T47D (cell line): ENCODE results near the gene FAM107A.
"Not testable (repeated sequence)": the region's sequence is repeated elsewhere in the genome, so short reads cannot be mapped to it uniquely, and the experiment has no call there.

Experiments
- DNase-seq, 2 experiments: peaks; one replicate each; pipeline versions ENCODE4 v3.0.0 to v3.0.0-alpha.2; 2011 to 2012; ENCODE audit warnings: low read depth in 1 of 2, low spot score in 1 of 2
- JUND ChIP-seq: IDR thresholded peaks from 2 replicates; pipeline ENCODE4 v1.6.1; 2012; ENCODE audit warnings: low read depth
- in situ Hi-C: cut with HindIII; loops from 2 replicates; pipeline ENCODE4 v1.10.0; 2016; ENCODE audit warnings: low sequenced_read_pairs, low pct_unique_long_range_greater_than_20kb

The FAM107A gene

GRCh38 chr3:58535531-58536500 lies 41.4 kb downstream of the FAM107A start:
- TF ChIP-seq JUND: no peak
- in situ Hi-C loops: no loop called here
- DNase-seq: no peak

GRCh38 chr3:58534592-58535494 lies 42.3 kb downstream of the FAM107A start:
- TF ChIP-seq JUND: no peak
- no peak for DNase-seq
- in situ Hi-C loops: no loop called here

GRCh38 chr3:58532794-58533220 lies 44.4 kb downstream of the FAM107A start:
- TF ChIP-seq JUND: no peak
- DNase-seq: peak; percentile 64 to 80
- in situ Hi-C loops: no loop called here

- TF ChIP-seq JUND: no peak
- in situ Hi-C loops: no loop called here
- DNase-seq: no peak
Measured at GRCh38 chr3:58531956-58532355, 45.2 kb downstream of the FAM107A start.

DNA sequence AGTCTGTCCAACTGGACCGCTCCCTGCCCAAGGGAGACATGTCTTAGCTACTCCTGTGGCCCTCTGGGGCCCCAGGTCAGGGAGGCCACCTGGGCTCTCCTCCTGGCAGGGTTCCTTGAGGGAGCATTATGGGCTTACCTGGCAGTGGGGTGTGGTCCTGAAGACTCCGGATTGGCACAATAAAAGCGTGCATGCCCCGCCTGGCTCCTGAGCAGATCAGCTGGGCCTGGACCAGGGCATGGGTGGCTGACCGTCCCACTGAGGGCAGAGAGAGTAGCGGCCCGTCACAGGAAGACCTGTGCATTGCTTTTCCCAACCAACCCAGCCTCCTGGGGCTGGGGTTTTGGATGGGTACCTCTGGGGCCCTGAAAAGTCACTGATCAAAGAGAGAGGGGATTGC lies 45.6 kb downstream of the FAM107A start:
- DNase-seq: no peak
- TF ChIP-seq JUND: no peak
- in situ Hi-C loops: no loop called here

GRCh38 chr3:58530354-58530865 lies 46.8 kb downstream of the FAM107A start:
- TF ChIP-seq JUND: no peak
- DNase-seq: no peak
- in situ Hi-C loops: no loop called here

GRCh38 chr3:58529516-58530353 lies 47.5 kb downstream of the FAM107A start:
- in situ Hi-C loops: no loop called here
- DNase-seq: peak in 1 of 2 experiments; percentile 61
- TF ChIP-seq JUND: no peak

DNA sequence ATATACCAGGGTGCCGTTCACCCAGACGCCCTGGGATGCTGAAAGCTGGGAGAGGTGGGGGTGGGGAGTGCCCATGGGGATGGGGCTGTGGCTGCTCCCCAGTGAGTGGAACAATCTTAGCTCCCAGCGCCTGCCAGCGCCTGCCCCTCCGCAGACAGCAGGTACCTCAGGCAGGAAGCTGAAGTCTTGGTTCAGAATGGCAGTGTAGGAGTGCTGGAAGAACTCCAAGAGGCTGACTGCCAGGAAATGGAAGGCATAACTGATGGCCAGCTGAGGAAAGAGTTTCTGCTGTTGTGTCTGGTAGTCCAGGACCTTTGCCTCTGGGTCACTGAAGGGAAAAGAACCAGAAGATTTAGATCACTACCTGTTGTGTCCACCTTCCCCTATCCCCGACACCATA lies 48.6 kb downstream of the FAM107A start:
- peak; percentile 49 to 78 for DNase-seq
- in situ Hi-C loops: no loop called here
- no peak for TF ChIP-seq JUND

DNA sequence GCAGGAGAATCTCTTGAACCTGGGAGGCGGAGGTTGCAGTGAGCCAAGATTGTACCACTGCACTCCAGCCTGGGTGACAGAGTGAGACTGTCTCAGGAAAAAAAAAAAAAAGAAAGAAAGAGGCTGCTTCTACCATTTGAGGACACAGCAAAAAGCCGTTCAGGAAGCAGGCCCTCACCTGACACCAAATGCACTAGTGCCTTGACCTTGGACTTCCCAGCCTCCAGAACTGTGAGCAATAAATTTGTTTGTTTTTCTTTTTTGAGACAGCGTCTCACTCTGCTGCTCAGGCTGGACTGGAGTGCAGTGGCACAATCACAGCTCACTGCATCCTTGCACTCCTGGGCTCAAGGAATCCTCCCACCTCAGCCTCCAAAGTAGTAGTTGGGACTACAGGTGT lies 49.8 kb downstream of the FAM107A start:
- DNase-seq, in situ Hi-C loops: not testable (repeated sequence)

DNA sequence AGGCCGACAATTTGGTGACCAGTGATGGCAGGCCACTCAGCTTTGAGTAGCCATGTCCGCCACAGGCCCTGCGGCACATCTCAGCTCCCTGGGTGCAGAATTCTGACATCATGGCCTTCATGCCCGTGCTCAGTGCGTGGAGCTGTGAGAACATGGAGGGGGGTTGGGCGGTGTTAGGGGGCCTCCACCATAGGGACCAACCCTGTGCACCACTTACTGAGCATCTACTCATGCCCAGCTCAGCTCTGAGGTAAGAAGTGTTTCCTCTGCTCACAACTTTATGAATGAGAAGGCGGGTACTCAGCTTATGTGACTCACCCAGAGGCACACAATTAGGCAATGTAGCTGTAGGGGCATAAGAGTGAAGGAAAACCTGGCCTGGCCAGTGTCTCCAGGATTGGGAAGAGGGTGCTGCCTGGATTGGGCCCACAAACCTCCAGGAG lies 50.7 kb downstream of the FAM107A start:
- DNase-seq: peak; percentile 41 to 90
- in situ Hi-C loops: no loop called here
- no peak for TF ChIP-seq JUND

DNA sequence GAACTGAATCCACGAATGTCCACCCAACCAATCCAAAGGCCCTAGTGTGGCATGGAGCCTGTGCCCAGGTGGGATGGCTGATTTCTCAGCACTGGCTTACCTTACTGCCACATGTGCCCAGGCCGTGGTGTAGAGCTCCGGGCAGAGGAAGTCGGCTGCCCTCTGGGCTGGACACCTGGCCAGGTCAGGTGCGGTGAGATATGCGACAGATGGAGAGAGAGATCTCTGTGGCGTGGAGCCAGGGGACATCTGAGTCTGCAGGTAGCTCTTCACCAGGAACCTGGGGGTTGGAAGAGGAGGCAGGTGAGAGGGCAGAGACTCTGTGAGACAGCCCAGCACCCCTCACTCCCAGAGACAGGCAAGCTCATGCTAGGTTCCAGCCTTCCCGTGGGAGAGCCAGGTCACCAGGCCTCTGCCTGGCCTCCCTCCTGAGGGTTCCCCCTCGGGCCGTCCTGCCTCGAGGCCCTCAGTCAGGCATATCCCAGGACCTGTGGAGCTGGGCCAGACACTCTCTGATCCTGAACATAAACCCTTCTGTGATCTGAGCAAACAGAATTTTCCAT lies 52.8 kb downstream of the FAM107A start:
- peak in 1 of 2 experiments; percentile 71 for DNase-seq
- no peak for TF ChIP-seq JUND
- in situ Hi-C loops: no loop called here
